Activated CD8-positive, alpha-beta memory T cell treated with anti-CD3 and anti-CD28 coated beads for 36 hours (primary cell): ENCODE data around the gene CCR5. TPM values are rescaled to one million over a fixed set of nuclear protein-coding genes. Genes with fewer than 3 reads are reported as not detected.

Source experiments
- CTCF ChIA-PET: fragments of 350-600 bp; sonication (Branson Sonifier 250); formaldehyde crosslinking; loops from one replicate; lab custom pipeline; 2021; ENCODE audit warnings: antibody characterized with exemption; lab: Charles Lee
- POLR2A ChIA-PET: fragments of 350-600 bp; sonication (Branson Sonifier 250); formaldehyde crosslinking; loops from one replicate; lab custom pipeline; 2021; ENCODE audit warnings: antibody characterized with exemption; lab: Charles Lee
- total RNA-seq, 2 experiments: library from RNA; stranded (reverse); gene quantifications; one replicate each; pipeline ENCODE4 v1.2.3, GENCODE V29; 2021

The CCR5 gene
- total RNA-seq, 2 experiments from 2014 or later, result 2.6 to 3.1 TPM

- POLR2A ChIA-PET, result interaction anchor here (0.9 kb wide), 1 partner anchor 56 kb away, joined by 4 read pairs; no protein-coding TSS in a partner anchor
- CTCF ChIA-PET, result interaction anchor here (1.1 kb wide), 2 partner anchors 14 to 275 kb away, joined by 3 read pairs; no protein-coding TSS in a partner anchor
These were observed 16.3 kb upstream of the CCR5 start for GRCh38 chr3:46354478-46354877.

- ChIA-PET POLR2A (no interaction called here), CTCF (interaction anchor here (1.1 kb wide), 1 partner anchor 276 kb away, joined by 3 read pairs; no protein-coding TSS in a partner anchor)
These were observed 15.8 kb upstream of the CCR5 start for GRCh38 chr3:46354984-46355383.

GRCh38 chr3:46356276-46356675 is 14.5 kb upstream of the CCR5 start:
- ChIA-PET POLR2A (no interaction called here), CTCF (interaction anchor here (0.6 kb wide), 1 partner anchor 186 kb away, joined by 4 read pairs; no protein-coding TSS in a partner anchor)

- ChIA-PET POLR2A (no interaction called here), CTCF (interaction anchor here (0.6 kb wide), 1 partner anchor 185 kb away, joined by 4 read pairs; no protein-coding TSS in a partner anchor)
These were observed 13.8 kb upstream of the CCR5 start for GRCh38 chr3:46356909-46357308.

- CTCF ChIA-PET, result no interaction called here
- POLR2A ChIA-PET, result no interaction called here
These were observed 12.3 kb upstream of the CCR5 start for GRCh38 chr3:46358466-46358865.

GRCh38 chr3:46359733-46360493 is 10.8 kb upstream of the CCR5 start:
- CTCF ChIA-PET, result interaction anchor here (1.2 to 2.4 kb wide), 4 partner anchors 10 to 90 kb away, joined by 3 to 20 read pairs (median 5); partner anchors contain the start of gene CCR5
- POLR2A ChIA-PET, result interaction anchor here (1.0 to 1.6 kb wide), 2 partner anchors 10 to 60 kb away, joined by 15 to 20 read pairs; partner anchors contain the start of gene CCR5

GRCh38 chr3:46360907-46361306 is 9.8 kb upstream of the CCR5 start:
- CTCF ChIA-PET, result interaction anchor here (1.6 to 2.4 kb wide), 2 partner anchors 9 to 84 kb away, joined by 6 to 20 read pairs; partner anchors contain the start of gene CCR5
- POLR2A ChIA-PET, result interaction anchor here (1.6 kb wide), 1 partner anchor 9 kb away, joined by 20 read pairs; the partner anchor contains the start of gene CCR5

GRCh38 chr3:46361408-46362283 is 9.1 kb upstream of the CCR5 start:
- ChIA-PET POLR2A (no interaction called here), CTCF (interaction anchor here (2.4 kb wide), 1 partner anchor 8 kb away, joined by 20 read pairs; the partner anchor contains the start of gene CCR5)

- ChIA-PET CTCF (interaction anchor here (0.6 to 1.4 kb wide), 2 partner anchors 89 to 258 kb away, joined by 3 read pairs; no protein-coding TSS in a partner anchor), POLR2A (no interaction called here)
These were observed 5.7 kb upstream of the CCR5 start for GRCh38 chr3:46365041-46365440.

- CTCF ChIA-PET, result interaction anchor here (1.4 kb wide), 2 partner anchors 89 to 90 kb away, joined by 3 to 6 read pairs; no protein-coding TSS in a partner anchor
- POLR2A ChIA-PET, result no interaction called here
These were observed 4.8 kb upstream of the CCR5 start for GRCh38 chr3:46365737-46366524.

GRCh38 chr3:46367811-46368210 is 2.9 kb upstream of the CCR5 start:
- ChIA-PET CTCF (interaction anchor here (1.2 to 6.4 kb wide), 11 partner anchors 8 to 281 kb away, joined by 3 to 34 read pairs (median 9); no protein-coding TSS in a partner anchor), POLR2A (interaction anchor here (1.5 to 3.5 kb wide), 3 partner anchors 8 to 270 kb away, joined by 4 to 31 read pairs (median 20); no protein-coding TSS in a partner anchor)

- CTCF ChIA-PET, result interaction anchor here (0.6 to 6.4 kb wide), 31 partner anchors 8 to 1139 kb away, joined by 3 to 34 read pairs (median 4); partner anchors contain the start of genes CCR2 and LIMD1
- POLR2A ChIA-PET, result interaction anchor here (1.0 to 3.5 kb wide), 5 partner anchors 8 to 271 kb away, joined by 3 to 31 read pairs (median 6); no protein-coding TSS in a partner anchor
These were observed 2.2 kb upstream of the CCR5 start for GRCh38 chr3:46368569-46368968.

GRCh38 chr3:46369151-46369550 is 1.6 kb upstream of the CCR5 start:
- ChIA-PET CTCF (interaction anchor here (0.6 to 6.4 kb wide), 34 partner anchors 8 to 1140 kb away, joined by 3 to 34 read pairs (median 4); partner anchors contain the start of genes CCR1, CCR2 and LIMD1), POLR2A (interaction anchor here (1.0 to 3.5 kb wide), 9 partner anchors 9 to 418 kb away, joined by 3 to 31 read pairs (median 6); no protein-coding TSS in a partner anchor)

- ChIA-PET CTCF (interaction anchor here (0.6 to 6.4 kb wide), 25 partner anchors 9 to 809 kb away, joined by 3 to 34 read pairs (median 5); partner anchors contain the start of gene CCR1), POLR2A (interaction anchor here (1.0 to 3.5 kb wide), 9 partner anchors 9 to 419 kb away, joined by 3 to 31 read pairs (median 6); no protein-coding TSS in a partner anchor)
These were observed 1.0 kb upstream of the CCR5 start for GRCh38 chr3:46369675-46370132.

GRCh38 chr3:46371519-46372340 is 984 bp downstream of the CCR5 start:
- CTCF ChIA-PET, result interaction anchor here (0.9 to 6.4 kb wide), 13 partner anchors 71 to 293 kb away, joined by 3 to 34 read pairs (median 6); no protein-coding TSS in a partner anchor
- POLR2A ChIA-PET, result interaction anchor here (3.4 to 3.5 kb wide), 2 partner anchors 12 to 72 kb away, joined by 20 to 31 read pairs; no protein-coding TSS in a partner anchor
